Head of caudate nucleus (tissue), 42 donors: ENCODE data around the gene C1RL.

Experiments used
- DNase-seq, 42 donors: peaks; one replicate each; pipeline versions ENCODE4 v3.0.0 to v3.0.0-alpha.2; 2020 to 2021; ENCODE audit warnings: mixed read lengths in 7 of 42
- intact Hi-C: fragments of 100-400 bp; cut with DNase I; formaldehyde crosslinking; loops from one replicate; pipeline ENCODE4 v1.15.0; 2022

Gene C1RL

DNA sequence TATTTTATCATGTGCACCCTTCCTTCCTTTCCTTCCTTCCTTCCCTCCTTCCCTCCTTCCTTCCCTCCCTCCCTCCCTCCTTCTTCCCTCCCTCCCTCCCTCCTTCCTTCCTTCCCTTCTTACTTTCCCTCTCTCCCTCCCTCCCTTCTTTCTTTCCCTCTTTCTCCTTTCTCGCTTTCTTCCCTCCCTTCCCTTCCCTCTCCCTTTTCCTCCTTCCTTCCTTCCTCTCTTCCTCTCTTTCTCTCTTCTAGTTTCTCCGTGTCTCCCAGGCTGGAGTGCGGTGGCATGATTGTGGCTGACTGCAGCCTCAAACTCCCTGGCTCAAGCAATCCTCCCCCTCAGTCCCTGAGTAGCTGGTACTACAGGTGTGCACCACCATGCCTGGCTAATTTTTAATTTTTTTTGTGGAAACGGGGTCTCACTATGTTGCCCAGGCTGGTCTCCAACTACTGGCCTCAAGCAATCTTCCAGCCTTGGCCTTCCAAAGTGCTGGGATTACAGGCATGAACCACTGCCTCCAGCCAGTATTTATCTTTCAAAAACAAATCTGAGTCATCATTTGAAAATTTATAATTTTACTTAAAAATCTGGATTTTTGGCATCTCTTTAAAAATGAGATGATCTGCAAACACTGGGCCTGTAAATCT, 7.8 kb downstream of the C1RL start:
- no peak for DNase-seq
- intact Hi-C loops = no loop called here

DNA sequence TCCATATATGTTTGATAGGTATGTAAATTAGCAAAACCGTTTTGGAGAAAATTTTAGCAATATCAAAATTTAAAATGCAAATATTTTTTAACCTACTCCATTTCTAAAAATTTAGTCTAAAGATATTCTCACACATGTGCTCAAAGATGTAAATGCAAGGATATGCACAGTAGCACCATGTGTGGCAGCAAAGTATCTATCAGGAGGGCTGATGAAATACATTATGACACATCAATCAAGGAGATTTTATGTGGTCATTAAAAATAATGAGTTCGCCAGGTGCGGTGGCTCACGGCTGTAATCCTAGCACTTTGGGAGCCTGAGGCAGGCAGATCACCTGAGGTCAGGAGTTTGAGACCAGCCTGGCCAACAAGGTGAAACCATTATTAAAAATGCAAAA, 8.8 kb downstream of the C1RL start:
- intact Hi-C loops = no loop called here
- no peak for DNase-seq

DNA sequence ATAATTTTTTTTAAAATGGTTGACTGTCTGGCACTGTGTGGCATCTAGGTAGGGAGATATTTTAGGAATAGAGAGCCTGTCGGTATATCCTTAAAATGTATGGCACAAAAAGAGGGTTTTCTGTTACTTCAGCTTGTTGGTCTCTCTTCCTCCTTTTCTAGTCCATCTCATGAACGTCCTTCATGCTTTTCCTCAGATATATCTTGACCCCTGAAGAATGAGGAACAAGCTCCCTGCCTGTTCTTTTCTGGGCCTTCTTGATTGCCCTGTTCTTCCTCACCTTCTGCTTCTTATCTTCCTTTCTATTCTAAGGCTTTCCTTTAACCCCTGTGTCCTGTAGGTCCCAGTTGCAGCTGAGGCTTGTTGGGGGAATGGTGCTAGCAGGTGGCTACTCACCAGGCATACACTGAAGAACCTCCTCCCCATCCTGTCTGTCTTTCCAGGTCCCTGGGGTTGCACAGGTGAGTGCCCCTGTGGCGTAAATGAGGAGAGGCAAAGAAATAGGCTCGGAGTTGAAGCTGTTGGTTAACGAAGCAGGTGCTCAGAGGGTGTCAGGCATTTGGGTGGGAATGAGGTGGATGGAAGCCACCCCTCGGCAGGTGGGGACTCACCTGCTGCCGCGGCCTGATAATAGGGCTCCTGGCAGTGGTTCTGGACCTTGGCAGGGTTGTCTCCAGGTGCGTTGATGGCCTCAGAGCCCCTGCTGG, 9.6 kb downstream of the C1RL start:
- intact Hi-C loops = loop anchor here (10.0 kb wide), 1 partner anchor 85 kb away; the partner anchor contains the start of gene LPCAT3
- DNase-seq = no peak

DNA sequence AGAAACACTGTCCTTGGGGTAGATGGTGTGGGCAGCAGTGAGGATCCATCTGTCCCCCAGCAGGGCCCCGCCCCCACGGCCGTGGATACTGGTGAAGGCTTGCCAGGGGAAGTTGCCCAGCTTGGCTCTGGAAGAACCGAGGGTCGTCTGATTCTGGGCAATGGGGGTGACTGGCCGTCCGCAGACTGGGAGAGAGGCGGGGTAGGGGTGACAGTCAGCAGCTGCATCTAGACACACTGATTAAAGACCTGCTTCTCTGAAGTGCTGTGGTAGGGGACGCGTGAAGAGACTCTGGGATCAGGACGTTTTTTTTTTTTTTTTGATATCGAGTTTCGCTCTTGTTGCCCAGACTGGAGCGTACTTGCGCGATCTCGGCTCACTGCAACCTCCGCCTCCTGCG, 12.0 kb downstream of the C1RL start:
- DNase-seq = no peak

DNA sequence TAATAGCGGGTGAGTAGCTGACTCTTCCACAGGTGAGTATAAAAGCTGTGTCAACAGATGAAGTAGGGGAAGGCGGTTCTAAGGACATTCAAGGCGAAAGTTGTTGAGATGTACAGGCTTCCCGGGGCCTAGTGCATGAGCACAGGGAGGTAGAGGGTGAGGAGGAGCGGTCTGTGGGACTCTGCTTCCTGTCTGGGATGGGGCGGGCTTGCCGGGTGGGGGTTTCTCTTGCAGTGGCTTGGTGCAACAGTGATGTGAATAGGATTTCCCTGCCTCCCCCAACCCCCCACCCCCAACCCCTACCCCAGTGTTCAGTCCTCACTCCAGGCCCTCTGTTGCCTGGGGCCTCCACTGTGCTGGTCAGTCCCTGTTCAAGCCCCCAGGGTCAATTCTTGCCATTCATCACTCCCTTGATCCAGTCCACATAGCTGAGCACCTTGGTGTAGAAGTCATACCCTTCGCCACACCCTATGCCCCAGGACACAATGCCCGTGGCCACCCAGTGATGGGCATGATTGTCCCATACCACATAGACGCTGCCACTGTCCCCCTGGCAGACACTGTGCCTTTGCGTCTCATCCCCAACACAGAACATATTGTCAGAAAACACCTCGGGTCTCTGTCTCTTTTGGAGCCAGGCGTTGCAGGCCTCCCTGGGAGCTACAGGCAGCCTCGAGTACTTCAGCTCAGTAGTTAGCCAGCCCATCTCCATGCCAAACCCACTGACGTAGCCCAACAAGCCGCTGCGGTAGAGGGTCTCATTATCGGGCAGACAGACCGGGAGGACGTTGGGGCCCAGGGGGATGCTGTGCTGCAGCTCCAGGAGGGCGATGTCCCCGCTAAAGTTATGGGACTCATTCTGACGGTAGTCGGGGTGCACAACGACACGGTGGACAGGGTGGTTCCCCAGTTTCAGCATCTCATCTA, 12.7 kb downstream of the C1RL start:
- DNase-seq = no peak
- intact Hi-C loops = loop anchor here (10.0 kb wide), 1 partner anchor 81 kb away; the partner anchor contains the start of gene LPCAT3

More for the DNA sequence above, 12.0 kb downstream of the C1RL start:
- intact Hi-C loops = loop anchor here (10.0 kb wide), 1 partner anchor 82 kb away; the partner anchor contains the start of gene LPCAT3

DNA sequence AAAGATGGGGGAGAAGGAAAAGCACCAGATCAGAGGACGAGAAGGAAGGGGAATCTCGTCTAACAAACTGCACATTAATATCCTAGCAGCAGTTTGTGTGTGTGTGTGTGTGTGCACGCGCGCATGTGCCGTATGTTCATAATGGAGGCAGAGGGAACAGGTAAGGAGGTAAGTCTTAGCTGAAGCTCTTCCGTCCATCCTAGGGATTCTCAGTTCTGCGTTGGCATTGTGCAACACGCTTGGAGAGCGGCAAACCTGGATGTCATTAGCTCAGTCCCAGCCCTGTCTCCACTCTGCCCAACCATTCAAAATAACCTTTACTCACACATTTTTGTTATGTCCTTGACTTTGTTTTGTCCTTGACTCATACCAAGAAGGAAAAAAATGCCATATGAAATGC, 15.1 kb downstream of the C1RL start:
- intact Hi-C loops = loop anchor here (10.0 kb wide), 1 partner anchor 79 kb away; the partner anchor contains the start of gene LPCAT3

DNA sequence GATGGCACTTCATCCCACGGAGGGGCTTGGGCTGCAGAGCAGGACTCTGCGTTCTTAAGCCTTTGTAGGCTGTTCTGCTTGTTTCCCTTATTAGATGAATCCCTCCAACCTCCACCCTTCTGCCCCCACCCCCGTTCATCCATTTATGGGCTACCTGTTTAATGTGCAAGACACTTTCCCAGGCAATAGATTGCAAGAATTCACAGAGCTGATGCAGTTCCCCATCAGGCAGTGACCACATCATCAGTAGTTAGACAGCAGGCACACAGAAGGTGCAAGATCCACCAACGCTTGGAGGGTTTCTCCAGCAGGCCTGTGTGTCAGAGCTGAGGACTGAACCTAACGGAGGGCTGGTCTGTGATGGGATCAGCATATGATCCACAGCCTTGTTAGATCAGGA, 15.5 kb downstream of the C1RL start:
- DNase-seq = no peak
- intact Hi-C loops = loop anchor here (10.0 kb wide), 1 partner anchor 79 kb away; the partner anchor contains the start of gene LPCAT3

More for the DNA sequence above, 15.1 kb downstream of the C1RL start:
- DNase-seq = no peak

DNA sequence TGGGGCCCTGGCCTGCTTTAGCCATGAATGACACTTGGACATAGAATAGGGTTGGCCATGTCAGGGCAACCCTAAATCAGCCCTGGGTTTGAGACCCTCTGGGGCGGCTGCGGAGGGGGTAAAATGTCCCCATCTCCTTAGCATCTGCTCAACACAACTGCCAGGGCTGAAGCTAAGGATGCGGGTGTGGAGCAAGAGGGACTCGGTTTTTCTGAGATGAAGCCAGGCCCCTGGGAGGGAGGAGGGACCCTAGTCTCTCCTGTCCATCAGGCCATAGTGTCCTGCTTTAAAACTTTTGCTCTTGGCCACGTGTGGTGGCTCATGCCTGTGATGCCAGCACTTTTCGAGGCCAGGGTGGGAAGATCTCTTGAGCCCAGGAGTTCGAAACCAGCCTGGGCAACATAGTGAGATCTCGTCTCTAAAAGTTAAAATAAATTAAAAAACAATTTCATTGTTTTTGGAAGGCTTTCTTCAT, 16.0 kb downstream of the C1RL start:
- no peak for DNase-seq
- intact Hi-C loops = loop anchor here (10.0 kb wide), 1 partner anchor 78 kb away; the partner anchor contains the start of gene LPCAT3

DNA sequence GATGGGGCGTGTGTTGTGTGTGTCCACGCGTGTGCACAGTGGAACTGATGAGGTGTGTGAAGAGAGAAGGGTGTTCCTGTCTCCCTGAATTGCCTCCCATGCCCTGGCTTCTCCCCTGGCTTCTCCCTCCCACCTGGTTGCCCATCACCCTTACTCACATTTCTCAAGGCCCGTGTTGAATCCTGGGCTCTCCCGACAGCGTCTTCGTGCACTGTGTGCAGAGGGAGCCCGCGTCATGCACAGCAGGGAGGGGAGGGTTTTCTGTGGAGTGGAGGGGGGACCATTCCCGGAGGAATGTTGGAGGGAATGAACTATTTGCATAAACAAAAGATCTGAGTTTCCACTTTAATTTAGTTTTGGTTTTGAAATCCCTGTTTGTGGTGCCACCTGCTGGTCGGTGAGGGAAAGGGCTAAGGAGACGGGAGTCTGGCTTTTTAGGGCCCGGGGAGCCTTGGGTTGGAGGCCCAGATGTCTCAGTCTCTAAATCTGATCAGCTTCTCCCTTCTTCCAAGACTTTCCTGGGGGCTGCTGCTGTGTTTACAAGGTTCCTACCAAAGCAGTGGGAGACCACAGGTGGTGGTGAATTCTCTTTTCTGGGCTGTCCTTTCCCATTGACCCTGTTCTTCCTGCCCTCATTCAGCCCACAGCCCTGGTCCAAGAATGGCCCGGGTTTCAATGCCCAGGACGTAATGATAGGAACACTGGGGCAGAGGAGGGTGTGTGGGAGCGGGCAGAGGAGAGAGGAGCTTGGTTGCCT, 16.6 kb downstream of the C1RL start, which contains the start of gene C1R:
Gene C1R (minus strand): TSS at position 217 of the 757 bp plus-strand sequence. CDS start 57 bp downstream, at position 160.
- intact Hi-C loops = loop anchor here (10.0 kb wide), 1 partner anchor 78 kb away; the partner anchor contains the start of gene LPCAT3
- peak; percentile 35 to 87 (median 68) for DNase-seq

DNA sequence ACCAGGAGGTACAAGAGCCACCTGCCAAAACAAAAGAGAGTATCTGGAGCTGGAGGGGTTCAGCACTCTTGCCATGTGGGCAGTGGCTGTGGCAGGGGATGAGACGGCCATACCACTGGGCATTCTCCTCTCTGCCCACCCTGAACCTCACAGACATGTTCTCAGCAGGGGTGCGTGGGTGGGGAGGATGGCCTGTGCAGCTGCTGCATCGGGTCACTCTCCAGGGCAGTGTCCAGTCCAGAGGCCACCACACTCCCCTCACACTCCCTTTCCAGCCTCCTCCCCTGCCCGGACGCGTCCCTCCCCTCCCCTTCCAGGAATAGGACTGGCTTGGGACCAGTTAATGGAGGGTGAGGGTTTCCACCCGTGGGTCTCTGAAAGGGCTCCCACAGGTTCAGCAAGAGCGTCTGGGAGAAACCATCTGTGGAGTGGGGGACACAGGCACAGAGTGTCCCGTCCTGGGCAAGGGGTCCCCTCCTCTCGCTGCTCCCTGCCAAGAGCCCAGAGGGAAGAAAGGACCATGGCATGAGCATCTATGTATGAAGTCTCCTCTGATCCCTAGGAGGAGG, 17.3 kb downstream of the C1RL start:
- DNase-seq = no peak
- intact Hi-C loops = loop anchor here (10.0 kb wide), 1 partner anchor 77 kb away; the partner anchor contains the start of gene LPCAT3

DNA sequence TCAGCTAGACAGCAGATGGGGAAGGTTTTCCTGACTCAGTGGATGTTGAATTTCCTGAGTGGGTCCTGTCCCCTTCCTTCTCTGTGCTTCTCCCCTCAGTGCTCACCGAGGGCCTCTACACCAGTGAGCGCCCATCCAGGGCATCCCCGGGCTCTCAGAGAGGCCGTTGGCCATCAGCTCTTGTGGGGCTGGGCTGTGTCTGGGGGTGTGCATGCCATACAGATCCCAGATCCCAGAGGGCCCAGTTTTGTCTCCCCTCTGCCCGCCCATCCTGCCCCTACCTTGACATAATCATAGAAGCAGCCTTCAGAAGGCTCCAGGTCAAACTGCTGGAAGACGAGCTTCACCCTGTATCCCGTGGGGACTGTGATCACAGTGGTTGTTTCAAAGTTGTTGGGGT, 17.8 kb downstream of the C1RL start:
- intact Hi-C loops = loop anchor here (10.0 kb wide), 1 partner anchor 76 kb away; the partner anchor contains the start of gene LPCAT3
- no peak for DNase-seq

DNA sequence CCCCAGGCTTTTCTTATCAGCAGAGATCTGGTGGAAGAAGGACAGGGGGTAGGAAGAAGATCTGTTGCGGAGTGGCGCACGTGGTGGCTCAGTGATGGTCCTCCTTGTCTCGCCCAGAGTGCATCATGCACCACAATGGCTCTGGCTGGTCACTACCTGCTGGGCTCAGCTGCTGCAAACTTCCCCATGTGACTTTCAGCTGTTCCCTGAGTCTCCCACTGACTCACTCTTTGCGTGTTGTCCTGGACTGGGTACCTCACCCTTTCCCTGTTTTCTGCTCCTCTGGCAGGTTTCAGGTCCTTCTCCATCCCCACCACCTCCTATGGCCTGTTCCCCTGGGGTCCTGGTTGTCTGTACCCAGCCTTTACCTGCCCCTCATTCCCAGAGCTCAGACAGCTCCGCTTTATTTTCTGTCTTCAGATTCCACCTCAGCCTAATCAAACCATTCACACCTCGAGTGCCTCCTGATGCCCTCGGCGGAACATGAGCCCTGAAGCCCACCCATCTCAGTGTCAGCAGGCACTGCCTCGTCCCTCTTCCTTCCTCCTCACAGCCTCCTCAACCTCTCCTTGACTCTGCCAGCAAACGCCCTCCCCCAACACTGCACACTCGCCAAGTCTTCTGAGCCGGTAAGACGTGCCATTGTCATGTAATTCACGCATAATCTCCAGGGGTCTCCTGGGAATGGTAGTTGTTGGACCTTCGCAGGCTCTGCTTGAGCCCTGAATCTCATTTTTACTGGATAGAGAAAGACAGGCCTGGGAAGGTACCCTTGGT, 18.6 kb downstream of the C1RL start:
- DNase-seq = no peak
- intact Hi-C loops = loop anchor here (10.0 kb wide), 1 partner anchor 76 kb away; the partner anchor contains the start of gene LPCAT3

DNA sequence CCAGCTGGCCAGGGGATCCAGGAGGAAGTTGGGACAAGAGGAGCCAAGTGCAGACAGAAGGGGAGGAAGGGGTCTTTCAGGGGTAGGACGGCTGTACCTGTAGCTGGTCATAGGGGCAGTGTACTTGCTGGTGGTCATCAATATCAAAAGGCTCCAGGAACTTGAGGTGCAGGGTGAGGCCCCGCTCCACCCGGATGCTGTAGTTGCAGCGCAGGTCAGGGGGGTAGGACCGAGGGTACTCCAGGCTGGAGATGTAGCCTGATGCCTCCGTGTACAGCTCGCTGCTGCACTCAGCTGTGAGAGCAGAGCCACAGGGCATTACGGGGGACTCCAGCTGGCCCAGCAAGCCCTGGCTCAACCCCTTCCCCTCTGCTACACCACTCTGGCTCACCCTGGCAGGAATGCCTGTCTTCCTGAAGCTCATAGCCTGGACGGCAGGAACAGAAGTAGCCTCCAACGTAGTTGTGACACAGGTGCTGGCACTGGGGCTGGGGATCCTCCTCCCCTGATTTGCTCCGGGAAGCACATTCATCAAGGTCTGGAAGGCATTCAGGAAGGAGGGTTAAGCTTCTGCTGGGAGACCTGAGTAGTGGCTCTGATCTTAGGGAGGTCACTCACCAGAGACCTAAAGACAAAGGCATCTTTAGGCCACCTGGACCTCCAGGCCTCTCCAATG, 19.7 kb downstream of the C1RL start:
- intact Hi-C loops = no loop called here

DNA sequence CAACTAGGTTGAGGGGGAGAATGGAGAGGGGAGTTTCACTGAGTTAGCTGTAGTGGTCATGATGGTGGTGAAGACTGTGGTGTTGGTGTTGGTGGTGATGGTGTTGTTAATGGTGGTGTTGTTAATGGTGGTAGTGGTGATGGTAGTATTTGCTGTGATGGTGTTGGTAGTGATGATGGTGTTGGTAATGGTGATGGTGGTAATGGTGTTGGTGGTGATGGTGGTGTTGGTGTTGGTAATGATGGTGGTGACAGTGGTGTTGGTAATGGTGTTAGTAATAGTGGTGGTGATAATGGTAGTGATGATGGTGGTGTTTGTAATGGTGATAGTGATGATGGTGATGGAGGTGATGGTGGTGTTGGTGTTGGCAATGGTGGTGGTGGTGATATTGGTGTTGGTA, 25.9 kb downstream of the C1RL start:
- DNase-seq = no peak
- intact Hi-C loops = no loop called here

More for the DNA sequence above, 19.7 kb downstream of the C1RL start:
- DNase-seq = no peak

DNA sequence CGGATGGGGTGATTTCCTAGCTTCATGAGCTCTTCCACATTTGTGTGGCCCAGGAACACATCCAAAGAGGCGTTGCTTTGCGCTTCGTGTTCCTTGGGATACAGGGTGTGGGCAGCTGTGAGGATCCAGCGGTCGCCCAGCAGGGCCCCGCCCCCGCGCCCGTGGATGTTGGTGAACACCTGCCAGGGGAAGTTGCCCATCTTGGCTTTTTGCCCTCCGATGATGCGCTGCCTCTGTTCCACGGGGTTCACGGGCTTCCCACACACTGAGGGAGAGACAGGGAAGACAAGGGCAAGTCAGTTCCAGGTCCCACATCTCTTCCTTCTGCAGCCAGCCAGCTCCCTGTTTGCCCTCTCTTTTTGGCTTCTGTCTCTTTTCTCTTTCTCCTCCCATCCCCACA, 28.0 kb downstream of the C1RL start:
- intact Hi-C loops = no loop called here
- no peak for DNase-seq

DNA sequence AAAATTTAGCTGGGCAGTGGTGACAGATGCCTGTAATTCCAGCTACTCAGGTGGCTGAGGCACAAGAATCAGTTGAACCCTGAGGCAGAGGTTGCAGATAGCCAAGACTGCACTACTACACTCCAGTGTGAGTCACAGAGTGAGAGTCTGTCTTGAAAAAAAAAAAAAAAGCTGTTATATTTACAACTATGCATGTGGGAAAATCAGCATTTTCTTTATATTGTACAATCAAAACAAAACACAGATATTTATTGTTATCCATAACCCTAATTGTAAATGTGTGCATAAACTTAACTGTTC, 29.2 kb downstream of the C1RL start:
- no peak for DNase-seq
- intact Hi-C loops = no loop called here

DNA sequence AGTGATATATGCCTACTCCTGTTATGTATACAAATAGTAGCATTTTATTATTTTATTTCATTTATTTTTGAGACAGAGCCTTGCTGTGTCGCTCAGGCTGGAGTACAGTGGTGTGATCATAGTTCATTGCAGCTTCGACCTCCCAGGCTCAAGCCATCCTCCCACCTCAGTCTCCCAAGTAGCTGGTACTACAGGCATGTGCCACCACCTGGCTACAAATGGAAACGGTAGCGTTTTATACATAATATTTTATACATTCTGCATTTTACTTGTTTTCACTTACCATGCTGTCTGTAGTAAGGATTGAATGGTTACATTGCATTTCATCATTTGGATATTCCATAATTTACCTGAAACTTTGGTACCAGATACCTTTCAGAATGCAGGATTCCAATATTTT, 30.9 kb downstream of the C1RL start:
- DNase-seq = no peak
- intact Hi-C loops = no loop called here
